NCI-H748 treated with DMSO at 0.1 percent for 48 hours (cell line): ENCODE results near the gene GIMAP1.
"Not testable (repeated sequence)": the region's sequence is repeated elsewhere in the genome, so short reads cannot be mapped to it uniquely, and the experiment has no call there.

Experiments used
- DNase-seq: peaks from one replicate; lab custom pipeline; 2025; lab: John Stamatoyannopoulos, UW

The GIMAP1 gene

DNA sequence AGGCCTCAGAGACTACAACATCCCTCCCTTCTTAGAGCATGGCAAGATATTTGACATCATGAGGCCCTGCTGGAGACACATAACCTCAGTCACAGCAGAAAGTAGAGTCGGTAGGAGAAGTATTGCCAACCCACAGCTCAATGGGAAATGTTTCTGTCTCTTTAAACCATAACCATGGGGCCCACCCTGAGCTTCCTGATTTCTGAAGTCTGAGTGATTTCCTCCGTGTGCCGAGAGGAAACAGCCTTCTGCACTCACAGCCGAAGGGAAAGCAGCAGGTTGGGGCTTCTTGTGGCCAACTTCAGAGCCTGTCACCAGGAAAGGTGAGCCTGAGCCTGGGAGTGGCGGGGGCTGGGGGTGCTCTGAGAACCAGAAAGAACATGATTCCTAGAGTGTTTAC lies at the start of gene GIMAP1:
Gene GIMAP1, plus strand, starts transcription at position 246 of the 400 bp plus-strand sequence. CDS start 2,435 bp downstream, outside the sequence.
- no peak for DNase-seq

DNA sequence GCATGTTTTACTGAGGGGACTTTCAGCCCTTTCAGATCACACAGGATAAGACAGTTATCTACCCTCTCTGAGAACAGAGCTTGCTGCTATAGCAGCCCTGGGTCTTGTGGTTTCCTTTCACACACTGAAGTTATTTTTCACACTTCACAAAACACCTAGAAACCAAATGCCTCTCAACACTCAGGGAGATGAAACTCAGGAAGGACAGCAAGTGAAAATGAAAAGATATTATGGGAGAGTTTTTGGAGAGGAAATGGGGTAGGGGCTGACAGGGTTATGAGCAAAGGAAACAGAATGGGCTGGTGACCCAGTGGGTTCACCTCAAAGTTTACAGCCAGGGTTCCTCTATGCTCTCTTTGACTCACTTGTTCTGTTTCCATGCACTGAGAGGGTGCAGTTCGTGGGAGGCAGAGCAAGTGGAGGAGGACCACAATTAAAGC lies 47.9 kb upstream of the GIMAP1 start:
- no peak for DNase-seq

DNA sequence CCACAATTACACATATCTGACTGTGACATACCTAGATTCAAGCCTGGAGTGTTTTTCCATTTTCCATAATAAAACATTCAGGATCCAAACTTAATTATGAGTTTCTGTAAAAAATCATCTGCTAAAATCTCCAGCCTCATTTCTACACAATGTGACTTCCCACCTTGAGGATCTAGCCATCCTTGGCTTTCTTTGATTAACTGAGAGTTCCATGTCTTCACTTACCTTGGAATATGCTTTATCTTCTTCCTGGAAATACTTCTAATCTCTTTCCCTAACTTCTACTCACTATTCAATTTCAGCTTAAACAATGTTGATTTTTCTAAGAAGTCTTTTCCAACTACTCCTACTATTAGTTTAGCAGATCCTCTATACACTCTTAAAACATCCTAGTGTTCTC lies 47.4 kb upstream of the GIMAP1 start:
- DNase-seq: no peak

DNA sequence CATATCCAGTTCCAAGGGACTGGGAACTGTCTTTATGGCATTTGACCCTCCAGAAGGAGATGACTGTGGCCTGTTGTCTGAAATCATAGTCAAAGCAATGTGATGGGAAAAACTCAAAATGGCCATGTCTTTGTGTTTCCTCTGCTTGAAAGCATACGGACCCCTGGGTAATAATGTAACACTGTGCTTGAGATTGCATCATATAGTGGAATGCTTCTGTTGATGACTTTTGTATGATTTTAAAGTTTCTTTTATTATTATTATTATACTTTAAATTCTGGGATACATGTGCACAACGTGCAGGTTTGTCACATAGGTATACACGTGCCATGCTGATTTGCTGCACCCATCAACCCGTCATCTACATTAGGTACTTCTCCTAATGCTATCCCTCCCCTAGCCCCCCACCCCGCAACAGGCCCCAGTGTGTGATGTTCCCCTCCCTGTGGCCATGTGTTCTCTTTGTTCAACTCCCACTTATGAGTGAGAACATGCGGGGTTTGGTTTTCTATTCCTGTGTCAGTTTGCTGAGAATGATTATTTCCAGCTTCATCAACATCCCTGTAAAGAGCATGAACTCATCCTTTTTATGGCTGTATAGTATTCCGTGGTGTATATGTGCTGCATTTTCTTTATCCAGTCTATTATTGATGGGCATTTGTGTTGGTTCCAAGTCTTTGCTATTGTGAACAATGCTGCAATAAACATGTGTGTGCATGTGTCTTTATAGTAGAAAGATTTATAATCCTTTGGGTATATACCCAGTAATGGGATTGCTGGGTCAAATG lies 44.4 kb upstream of the GIMAP1 start:
- DNase-seq: not testable (repeated sequence)

DNA sequence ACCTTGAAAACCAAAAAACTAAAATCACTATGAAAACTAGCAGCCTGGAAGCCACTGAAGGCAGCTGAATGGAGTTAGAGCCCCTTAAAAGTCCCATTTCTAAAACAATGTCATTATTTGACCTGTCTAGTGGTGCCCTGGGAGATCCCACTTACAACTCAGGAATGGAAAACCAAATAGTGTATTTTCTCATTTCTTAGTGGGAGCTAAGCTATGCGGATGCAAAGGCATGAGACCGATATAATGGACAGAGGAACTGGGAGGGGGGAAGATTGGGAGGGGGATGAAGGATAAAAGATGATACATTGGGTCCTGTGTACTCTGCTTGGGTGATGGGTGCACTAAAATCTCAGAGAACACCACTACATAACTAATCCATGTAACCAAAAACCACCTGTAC lies 40.7 kb upstream of the GIMAP1 start:
- no peak for DNase-seq

DNA sequence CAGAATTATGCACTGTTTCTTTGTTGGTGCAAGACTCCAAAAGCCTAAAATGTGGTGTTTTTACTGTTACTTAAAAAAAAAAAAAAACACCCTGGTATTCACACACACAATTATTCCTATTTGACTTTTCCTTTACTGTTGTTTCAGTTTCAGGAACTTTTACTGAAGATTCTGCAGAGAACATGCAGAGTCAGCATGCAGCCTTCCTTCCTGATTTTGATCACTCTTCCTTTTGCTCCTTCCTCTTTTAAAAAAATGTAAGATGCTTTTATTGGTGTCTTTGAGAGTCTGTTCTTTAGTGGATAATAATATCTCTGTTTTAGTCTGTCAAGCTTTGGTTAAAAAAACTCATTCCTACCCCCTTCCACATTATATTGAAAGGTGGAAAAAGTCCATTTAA lies 40.1 kb upstream of the GIMAP1 start:
- DNase-seq: not testable (repeated sequence)

DNA sequence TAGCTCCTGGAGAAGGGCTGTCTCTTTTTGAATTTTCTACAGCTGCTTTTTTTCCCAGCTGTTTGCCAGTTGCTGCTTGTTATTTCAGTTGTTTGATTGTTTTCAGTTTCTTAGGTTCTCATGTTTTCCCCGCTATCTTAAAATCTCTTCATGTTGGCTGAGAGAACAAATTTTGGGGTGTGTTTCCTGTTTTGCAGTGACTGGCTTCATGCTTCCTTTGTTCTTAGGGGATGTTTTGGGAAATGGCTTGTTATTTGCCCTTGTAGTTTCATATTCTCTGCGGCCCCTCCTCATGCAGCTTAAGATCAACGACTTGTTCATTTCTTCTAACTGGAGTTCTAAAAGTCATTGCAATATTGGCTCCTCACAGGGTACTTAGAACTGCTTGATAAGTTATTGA lies 39.6 kb upstream of the GIMAP1 start:
- not testable (repeated sequence) for DNase-seq

DNA sequence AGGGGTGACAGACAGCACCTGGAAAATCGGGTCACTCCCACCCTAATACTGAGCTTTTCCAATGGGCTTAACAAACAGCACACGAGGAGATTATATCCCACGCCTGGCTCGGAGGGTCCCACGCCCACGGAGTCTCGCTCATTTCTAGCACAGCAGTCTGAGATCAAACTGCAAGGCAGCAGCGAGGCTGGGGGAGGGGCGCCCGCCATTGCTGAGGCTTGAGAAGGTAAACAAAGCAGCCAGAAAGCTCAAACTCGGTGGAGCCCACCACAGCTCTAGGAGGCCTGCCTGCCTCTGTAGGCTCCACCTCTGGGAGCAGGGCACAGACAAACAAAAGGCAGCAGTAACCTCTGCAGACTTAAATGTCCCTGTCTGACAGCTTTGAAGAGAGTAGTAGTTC lies 37.8 kb upstream of the GIMAP1 start:
- DNase-seq: not testable (repeated sequence)

DNA sequence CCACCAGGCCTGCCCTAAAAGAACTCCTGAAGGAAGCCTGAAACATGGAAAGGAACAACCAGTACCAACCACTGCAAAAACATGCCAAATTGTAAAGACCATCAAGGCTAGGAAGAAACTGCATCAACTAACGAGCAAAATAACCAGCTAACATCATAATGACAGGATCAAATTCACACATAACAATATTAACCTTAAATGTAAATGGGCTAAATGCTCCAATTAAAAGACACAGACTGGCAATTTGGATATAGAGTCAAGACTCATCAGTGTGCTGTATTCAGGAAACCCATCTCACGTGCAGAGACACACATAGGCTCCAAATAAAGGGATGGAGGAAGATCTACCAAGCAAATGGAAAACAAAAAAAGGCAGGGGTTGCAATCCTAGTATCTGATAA lies 36.0 kb upstream of the GIMAP1 start:
- not testable (repeated sequence) for DNase-seq

DNA sequence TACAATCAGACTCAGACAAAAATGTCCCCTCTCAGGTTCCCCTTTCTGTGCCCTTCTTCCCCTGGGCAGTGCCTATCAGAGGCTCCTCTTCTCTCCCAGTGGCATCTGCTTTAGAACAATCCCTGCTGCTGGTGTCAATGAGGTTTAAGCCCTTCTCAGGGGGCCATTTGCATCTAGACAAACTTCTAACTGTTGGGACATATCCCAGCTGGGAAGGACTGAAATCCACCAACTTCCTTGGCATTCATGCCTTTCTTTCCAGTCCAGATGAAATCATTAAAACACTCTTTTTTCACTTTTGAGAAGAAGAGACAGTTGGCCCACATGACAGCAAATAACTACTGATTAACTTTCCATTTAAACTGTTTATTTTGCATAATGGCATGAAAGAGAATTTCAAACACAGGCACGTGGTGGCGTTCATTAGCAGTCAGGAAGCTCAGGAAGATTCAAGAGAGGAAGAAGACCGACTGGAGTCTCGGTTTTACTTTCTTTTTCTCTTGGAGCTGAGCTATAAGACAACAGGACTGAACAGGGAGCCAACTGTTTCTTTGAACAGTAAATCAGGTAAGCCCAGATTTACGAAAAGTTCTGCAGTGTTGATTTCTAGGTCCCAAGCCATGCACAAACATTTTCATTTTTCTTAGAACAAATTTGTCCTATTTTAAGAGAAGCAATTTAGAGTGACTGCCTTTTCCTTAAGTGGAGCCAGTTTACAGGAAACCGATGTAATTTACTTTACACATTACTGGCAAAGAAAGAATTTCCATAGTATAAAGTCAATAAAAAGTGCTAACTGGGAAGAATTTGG lies 31.0 kb upstream of the GIMAP1 start, which contains the start of gene GIMAP2:
Gene GIMAP2, plus strand, starts transcription at position 488 of the 811 bp plus-strand sequence. CDS start 1,354 bp downstream, outside the sequence.
- no peak for DNase-seq

DNA sequence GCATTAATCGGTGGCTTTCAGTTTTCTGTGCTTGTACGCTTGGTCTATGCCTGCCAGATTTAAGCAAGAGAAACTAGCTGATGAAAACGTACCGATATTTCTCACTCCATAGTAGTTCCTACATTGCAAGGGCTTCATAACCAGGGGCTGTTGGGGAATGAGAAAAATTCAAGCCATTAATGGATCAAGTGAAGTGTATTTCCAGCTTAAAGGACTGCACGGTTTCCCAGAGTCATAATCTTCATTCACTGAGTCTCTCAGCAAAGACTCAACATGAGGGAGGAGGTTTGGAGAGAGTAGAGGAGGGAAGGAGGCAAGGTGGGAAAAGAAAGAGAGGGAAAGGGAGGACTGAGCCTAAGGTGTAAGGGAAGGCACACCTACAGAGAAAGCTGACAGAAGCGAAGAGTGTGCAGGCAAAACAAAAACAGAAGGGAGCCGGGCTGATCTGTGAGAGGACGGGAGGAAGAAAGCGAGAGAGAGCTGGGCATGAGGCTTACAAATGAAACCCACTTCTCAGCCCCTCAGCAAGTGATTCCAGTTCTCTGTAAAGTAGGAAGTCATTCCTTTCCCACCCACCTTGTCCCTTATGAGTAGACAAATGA lies 30.3 kb upstream of the GIMAP1 start:
- DNase-seq: no peak

DNA sequence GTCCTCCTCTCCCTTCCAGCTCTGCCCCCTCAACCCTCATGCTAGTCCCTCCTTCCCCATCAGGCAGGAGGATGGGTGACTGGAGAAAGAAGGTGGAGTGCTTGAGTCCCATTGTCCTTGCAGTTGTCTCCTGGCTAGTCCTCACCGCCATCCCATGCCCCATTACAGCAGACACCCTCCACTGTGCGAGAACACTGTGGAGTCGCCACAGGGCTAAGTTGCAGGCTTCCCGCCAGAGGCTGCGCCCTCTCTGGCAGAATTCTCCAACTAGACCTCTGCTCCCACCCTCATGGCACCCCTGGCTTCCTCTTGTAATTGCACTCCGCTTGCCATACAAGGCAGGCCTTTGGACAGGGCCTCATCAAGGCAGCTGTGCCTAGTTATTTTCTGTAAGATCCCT lies 27.8 kb upstream of the GIMAP1 start:
- DNase-seq: no peak

DNA sequence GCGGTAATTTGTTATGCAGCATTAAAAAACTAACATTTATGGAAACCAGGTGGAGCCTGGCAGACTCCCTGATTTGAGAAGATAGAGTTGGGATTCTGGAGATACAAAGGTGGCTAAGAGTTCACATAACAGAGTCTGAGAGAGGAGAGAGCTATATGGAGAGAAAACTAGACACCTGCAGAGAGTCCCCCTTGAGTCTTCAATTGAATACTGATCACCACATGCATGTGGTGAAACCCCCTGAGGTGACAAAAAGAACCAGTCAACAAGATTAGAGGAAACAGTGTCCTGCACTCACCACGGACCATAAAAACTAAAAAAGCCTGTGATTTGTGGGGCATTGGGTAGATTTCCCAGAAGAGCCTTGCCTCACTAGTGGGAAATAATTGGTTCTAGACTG lies 20.8 kb upstream of the GIMAP1 start:
- DNase-seq: no peak

DNA sequence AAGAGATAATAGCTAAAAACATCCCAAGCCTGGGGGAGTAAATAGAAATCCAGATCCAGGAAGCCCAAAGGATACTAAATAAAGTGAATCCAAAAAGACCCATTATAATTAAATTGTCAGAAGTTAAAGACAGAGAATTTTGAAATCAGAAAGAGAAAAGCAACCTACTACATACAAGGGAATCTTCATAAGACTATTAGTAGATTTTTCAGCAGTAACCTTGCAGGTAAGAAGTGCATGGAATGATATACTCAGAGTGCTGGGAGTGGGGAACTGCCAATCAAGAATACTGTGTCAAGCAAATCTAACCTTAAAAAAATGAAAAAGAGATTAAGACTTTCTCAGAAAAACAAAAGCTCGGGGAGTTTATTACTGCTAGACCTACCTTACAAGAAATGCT lies 13.2 kb upstream of the GIMAP1 start:
- no peak for DNase-seq

DNA sequence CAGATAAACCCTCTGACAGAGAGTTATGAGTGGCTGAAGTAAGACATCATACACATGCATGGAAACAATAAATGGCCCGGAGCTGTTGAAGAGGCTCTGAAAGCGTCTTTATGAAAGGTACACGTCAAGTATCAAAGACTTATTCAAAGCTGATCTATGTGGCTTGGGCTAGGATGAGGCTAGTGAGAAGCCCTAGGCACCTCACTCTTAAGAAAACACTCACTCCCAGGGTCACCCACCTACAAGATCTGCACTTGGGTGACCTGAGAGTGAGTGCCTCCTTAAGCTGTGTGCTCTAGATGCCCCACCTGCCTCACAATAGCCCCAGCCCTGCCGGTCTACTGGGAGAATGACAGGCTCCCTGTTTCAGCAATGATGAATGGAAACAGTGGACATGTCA lies 1.1 kb upstream of the GIMAP1 start:
- DNase-seq: no peak

DNA sequence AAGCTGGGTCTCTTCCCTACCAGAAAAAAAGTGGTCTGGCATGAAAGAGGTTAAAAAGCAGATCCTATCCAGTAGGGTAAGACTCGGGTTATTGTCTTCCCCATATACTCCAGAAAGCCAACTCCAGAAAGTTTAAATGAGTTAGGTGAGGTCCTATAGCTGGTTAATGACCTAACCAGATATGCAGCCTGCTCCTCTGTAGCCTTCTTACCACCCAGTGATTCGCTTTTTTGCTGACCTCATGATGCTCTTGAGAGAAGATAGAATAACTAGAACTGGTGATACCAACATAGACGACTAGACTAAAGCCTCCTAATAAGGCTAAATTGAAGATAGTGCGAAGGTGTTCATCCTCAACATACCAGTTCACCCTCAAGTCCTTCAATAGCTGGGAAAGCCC lies 675 bp upstream of the GIMAP1 start:
- no peak for DNase-seq

DNA sequence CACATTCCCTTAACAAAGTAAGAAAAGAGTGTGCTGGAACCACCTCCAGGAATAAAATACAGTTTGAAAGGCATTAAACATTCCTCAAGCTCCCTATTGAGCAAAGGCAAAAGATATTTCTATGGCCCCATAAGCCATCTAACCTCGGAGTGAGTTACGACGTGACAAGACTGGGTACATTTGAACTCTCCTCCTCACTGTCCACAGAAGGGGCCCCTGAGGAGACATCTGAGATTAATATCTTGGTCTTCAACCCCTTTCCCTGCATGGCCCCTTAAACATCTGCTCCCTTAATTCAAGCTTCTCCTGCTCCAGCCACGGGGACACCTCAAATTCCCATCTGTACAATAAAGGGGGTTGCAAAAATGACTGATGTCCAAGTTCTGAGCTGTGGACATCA lies 526 bp downstream of the GIMAP1 start:
- DNase-seq: no peak

DNA sequence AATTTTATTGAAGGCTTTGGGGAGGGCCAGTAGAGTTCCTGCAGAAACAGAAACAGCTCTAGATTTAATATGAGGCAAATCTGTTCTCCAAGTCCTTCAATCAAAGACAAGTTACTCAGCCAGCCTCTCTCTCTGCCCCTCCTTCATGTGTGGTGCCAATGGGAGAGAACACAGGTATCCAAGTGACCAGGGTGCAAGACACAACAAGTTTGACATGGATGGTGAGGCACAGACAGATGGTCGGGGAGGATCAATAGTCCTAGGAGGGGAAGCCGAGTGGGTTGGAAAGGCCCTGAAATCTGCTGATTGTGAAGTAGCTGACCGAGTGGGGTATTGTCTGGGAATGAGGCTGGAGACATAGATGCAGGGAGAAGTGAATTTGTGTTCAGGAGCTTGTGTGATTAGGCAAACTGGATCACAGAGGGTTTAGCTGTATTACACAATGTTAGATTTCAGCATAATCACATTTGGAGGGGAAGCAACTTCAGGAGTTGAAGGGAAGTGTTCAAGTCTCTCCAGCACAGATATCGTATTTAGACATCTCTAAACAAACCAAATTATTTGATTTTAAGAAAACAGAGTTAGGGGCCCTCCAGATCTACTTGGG lies 1.5 kb downstream of the GIMAP1 start:
- DNase-seq: no peak

DNA sequence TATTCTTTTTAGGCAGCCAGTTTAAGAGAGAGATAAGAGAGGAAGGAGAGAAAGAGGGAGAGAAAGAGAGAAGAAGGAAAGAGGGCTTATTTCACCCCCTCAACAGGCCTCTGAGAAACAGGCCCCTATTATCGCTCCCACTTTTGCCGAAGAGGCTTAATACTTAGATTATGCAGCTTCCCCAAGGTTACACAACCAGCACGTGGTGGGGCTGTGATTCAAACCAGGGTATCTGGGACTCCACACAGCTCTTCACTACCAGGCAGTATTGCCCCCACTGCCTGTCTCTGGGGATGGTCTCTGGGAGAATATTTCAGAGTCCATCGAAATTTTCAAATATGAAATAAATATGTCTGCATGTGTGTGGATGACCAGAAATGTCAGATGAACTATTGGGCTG lies 3.0 kb downstream of the GIMAP1 start:
- DNase-seq: no peak

DNA sequence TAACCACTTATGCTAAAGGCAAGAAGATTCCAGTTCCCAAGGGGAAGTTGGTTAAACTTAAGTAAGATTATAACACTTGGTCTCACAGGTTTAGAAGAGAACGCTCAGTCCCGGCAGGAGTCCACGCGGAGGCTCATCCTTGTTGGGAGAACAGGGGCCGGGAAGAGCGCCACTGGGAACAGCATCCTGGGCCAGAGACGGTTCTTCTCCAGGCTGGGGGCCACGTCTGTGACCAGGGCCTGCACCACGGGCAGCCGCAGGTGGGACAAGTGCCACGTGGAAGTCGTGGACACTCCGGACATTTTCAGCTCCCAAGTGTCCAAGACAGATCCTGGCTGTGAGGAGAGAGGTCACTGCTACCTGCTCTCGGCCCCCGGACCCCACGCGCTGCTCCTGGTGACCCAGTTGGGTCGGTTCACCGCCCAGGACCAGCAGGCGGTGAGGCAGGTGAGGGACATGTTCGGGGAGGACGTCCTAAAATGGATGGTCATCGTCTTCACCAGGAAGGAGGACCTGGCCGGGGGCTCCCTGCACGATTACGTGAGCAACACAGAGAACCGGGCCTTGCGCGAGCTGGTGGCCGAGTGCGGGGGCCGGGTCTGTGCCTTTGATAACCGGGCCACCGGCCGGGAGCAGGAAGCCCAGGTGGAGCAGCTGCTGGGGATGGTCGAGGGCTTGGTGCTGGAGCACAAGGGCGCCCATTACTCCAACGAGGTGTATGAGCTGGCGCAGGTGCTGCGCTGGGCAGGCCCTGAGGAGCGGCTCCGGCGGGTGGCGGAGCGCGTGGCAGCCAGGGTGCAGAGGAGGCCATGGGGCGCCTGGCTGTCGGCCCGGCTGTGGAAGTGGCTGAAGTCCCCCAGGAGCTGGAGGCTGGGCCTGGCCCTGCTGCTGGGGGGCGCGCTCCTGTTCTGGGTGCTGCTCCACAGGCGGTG lies 3.8 kb downstream of the GIMAP1 start:
- DNase-seq: no peak

DNA sequence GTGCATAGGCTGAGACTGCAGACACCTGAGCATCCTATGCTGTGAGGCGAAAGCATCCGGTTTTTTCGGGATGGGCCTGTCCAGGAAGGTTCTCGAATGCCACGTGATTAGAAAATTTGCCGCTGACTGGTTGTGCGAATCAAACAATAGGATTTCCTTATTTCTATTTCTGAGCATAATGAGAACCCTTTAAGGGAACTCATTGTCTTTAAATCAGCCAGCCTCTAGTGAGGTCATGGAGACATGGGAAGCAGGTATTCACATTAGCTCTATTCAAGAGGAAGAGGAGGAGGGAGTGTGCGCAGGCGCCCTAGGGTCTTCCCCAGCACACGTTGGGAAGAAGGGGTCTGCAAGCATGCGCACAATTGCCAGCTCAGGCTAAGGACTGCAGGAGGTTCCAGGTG lies 5.6 kb downstream of the GIMAP1 start:
- no peak for DNase-seq
